ENCODE data around the gene DDX41. TPM values are rescaled to one million over a fixed set of nuclear protein-coding genes. Genes with fewer than 3 reads are reported as not detected.

The DDX41 gene
- total and polyA plus RNA-seq, 3 donors from 2014 or later = 99.1 to 197 (median 193) TPM

- DNase-seq = no peak
- H3K4me1 ChIP-seq = peaks cover 45% of the 10 kb centered on the region
- H3K36me3 ChIP-seq (ENCODE audit: low read depth, missing control alignments) = no peaks in the 10 kb centered on the region
- H3K4me3 ChIP-seq = no peak overlapping the region
- TF ChIP-seq CTCF (IDR thresholded peaks at IDR 0.05) = no peak
- no peak for TF ChIP-seq POLR2A (IDR thresholded peaks at IDR 0.05)
- no peaks in the 10 kb centered on the region for H3K27me3 ChIP-seq
- H3K9me3 ChIP-seq = no peaks in the 10 kb centered on the region
- 81 to 85% methylated on average over 11 to 18 of the region's 18 CpGs for WGBS, 2 donors
- intact Hi-C loops (cut with DNase I; ENCODE audit: low total_unique reads) = no loop called here
- H3K27ac ChIP-seq = peak overlapping the region in 1 of 2 donors; percentile 30
These were observed 40.1 kb downstream of the DDX41 start for GRCh38 chr5:177476531-177477233.

GRCh38 chr5:177475563-177476427 lies 41.0 kb downstream of the DDX41 start:
- no peak for TF ChIP-seq CTCF (IDR thresholded peaks at IDR 0.05)
- TF ChIP-seq POLR2A (IDR thresholded peaks at IDR 0.05) = no peak
- H3K4me1 ChIP-seq = peaks cover 49% of the 10 kb centered on the region
- H3K9me3 ChIP-seq = no peaks in the 10 kb centered on the region
- H3K27me3 ChIP-seq = no peaks in the 10 kb centered on the region
- WGBS, 2 donors = 50 to 54% methylated on average over 10 to 11 of the region's 11 CpGs
- no peak overlapping the region for H3K27ac ChIP-seq
- no peak overlapping the region for H3K4me3 ChIP-seq
- DNase-seq = no peak
- no peaks in the 10 kb centered on the region for H3K36me3 ChIP-seq (ENCODE audit: low read depth, missing control alignments)
- intact Hi-C loops (cut with DNase I; ENCODE audit: low total_unique reads) = no loop called here

GRCh38 chr5:177474846-177475562 lies 41.8 kb downstream of the DDX41 start:
- intact Hi-C loops (cut with DNase I; ENCODE audit: low total_unique reads) = no loop called here
- Histone ChIP-seq H3K4me3 (no peak overlapping the region), H3K9me3 (no peaks in the 10 kb centered on the region), H3K27me3 (no peaks in the 10 kb centered on the region), H3K27ac (peak overlapping the region in 1 of 2 donors; percentile 82), H3K4me1 (peaks cover 48% of the 10 kb centered on the region), H3K36me3 (ENCODE audit: low read depth, missing control alignments) (no peaks in the 10 kb centered on the region)
- DNase-seq = no peak
- TF ChIP-seq CTCF (IDR thresholded peaks at IDR 0.05) = no peak
- TF ChIP-seq POLR2A (IDR thresholded peaks at IDR 0.05) = no peak
- 53 to 55% methylated on average over 4 of the region's 4 CpGs for WGBS, 2 donors

GRCh38 chr5:177474002-177474476 lies 42.7 kb downstream of the DDX41 start:
- TF ChIP-seq CTCF (IDR thresholded peaks at IDR 0.05) (no peak), POLR2A (IDR thresholded peaks at IDR 0.05) (no peak)
- DNase-seq = no peak

More at GRCh38 chr5:177474002-177474476, 42.7 kb downstream of the DDX41 start:
- H3K27me3 ChIP-seq = no peaks in the 10 kb centered on the region
- H3K27ac ChIP-seq = peak overlapping the region in 1 of 2 donors; percentile 82
- peaks cover 39% of the 10 kb centered on the region for H3K4me1 ChIP-seq
- peak overlapping the region in 1 of 2 donors; percentile 72 for H3K4me3 ChIP-seq
- no peaks in the 10 kb centered on the region for H3K9me3 ChIP-seq
- H3K36me3 ChIP-seq (ENCODE audit: low read depth, missing control alignments) = no peaks in the 10 kb centered on the region
- 23 to 31% methylated on average over 7 of the region's 7 CpGs for WGBS, 2 donors
- intact Hi-C loops (cut with DNase I; ENCODE audit: low total_unique reads) = no loop called here

Measured in testis (tissue), 3 donors.